Measurements from ENCODE around the gene KLF18. TPM values are rescaled to one million over a fixed set of nuclear protein-coding genes. Genes with fewer than 3 reads are reported as not detected.

Gene KLF18
- total and polyA plus RNA-seq, 7 donors = not detected

DNA sequence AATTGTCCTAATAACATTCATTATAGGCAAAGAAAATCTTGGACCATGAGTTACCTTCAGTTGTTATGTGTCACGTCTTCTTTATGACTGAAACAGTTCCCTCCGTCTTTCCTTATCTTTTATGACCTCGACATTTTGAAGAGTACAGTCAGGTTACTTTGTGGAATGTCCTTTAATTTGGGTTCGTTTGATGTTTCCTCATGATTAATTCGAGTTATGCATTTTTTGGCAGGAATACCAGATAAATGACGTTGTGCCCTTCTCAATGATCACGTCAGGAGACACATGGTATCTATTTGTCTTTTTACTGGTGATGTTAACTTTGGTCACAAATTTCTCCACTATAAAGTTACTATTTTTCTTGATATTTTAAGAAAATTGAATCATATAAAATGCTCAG, 40.1 kb downstream of the KLF18 start:
- no peaks in the 10 kb centered on the region for H3K36me3 ChIP-seq (ENCODE audit: insufficient read depth in 1 of 2, low read depth in 1 of 2)
- no peaks in the 10 kb centered on the region for H3K4me1 ChIP-seq
- H3K27me3 ChIP-seq (ENCODE audit: insufficient read depth in 3 of 3, low read length in 2 of 3) = peaks cover 0 to 6% (median 3%) of the 10 kb centered on the region in 3 donors
- WGBS, 3 donors = 71 to 74% (median 73%) methylated on average over 7 of the region's 7 CpGs
- TF ChIP-seq, protein P1, sequence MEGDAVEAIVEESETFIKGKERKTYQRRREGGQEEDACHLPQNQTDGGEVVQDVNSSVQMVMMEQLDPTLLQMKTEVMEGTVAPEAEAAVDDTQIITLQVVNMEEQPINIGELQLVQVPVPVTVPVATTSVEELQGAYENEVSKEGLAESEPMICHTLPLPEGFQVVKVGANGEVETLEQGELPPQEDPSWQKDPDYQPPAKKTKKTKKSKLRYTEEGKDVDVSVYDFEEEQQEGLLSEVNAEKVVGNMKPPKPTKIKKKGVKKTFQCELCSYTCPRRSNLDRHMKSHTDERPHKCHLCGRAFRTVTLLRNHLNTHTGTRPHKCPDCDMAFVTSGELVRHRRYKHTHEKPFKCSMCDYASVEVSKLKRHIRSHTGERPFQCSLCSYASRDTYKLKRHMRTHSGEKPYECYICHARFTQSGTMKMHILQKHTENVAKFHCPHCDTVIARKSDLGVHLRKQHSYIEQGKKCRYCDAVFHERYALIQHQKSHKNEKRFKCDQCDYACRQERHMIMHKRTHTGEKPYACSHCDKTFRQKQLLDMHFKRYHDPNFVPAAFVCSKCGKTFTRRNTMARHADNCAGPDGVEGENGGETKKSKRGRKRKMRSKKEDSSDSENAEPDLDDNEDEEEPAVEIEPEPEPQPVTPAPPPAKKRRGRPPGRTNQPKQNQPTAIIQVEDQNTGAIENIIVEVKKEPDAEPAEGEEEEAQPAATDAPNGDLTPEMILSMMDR (IDR thresholded peaks at IDR 0.05) = no peak
- DNase-seq (no peak), ATAC-seq (no peak)
- no peak overlapping the region for H3K4me3 ChIP-seq
- H3K9me3 ChIP-seq = no peaks in the 10 kb centered on the region
- intact Hi-C loops (cut with DNase I) = no loop called here
- H3K27ac ChIP-seq = no peak overlapping the region

DNA sequence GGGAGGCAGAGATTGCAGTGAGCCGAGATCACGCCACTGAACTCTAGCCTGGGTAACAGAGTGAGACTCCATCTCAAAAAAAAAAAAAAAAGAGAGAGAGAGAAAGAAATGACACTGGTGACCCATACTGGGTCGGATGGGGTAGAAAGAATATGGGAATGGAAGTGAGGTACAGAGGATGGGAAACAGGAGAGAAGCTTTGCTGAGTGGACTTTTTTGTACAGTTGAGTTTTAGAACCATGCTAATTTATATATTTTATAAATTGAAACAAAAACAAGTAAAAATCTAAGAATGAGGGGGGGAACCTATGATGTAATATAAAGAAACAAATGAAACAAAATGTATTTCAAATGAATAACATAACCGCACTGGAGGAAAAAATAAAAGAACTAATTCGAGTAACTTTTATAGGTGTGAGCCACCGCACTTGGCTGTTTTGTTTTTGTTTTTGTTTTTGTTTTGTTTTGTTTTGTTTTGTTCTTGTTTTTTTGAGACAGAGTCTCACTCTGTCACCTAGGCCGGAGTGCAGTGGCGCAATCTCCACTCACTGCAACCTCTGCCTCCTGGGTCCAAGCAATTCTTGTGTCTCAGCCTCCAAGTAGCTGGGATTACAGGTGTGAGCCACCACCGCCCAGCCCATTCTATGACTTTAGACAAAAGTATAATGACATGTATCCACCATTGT, 41.1 kb downstream of the KLF18 start:
- peaks cover 0 to 2% (median 0%) of the 10 kb centered on the region in 3 donors for H3K27me3 ChIP-seq (ENCODE audit: insufficient read depth in 3 of 3, low read length in 2 of 3)

DNA sequence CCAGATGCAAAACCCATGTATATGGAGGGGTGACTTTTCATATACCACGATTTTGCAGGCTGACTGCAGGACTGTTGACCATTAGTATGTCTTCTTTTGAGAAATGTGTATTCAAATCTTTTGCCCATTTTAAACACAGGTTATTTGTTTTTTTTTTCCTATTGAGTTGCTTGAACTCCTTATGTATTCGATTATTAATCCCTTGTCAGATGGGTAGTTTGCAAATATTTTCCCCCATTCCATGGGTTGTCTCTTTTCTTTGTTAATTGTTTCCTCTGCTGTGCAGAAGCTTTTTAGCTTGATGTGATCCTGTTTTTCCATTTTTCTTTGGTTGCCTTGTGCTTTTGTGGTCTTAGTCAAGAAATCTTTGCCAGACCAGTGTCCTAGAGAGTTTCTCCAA, 47.4 kb downstream of the KLF18 start:
- TF ChIP-seq, protein P1 (IDR thresholded peaks at IDR 0.05) = no peak
- Histone ChIP-seq H3K4me3 (no peak overlapping the region), H3K27me3 (ENCODE audit: insufficient read depth in 3 of 3, low read length in 2 of 3) (peaks cover 0 to 4% (median 0%) of the 10 kb centered on the region in 3 donors), H3K27ac (no peak overlapping the region), H3K36me3 (ENCODE audit: insufficient read depth in 1 of 2, low read depth in 1 of 2) (no peaks in the 10 kb centered on the region), H3K9me3 (peaks cover 4% of the 10 kb centered on the region), H3K4me1 (no peaks in the 10 kb centered on the region)
- DNase-seq (no peak), ATAC-seq (no peak)
- WGBS, 3 donors = 80 to 84% (median 81%) methylated on average over 2 of the region's 2 CpGs
- intact Hi-C loops (cut with DNase I) = no loop called here

More for the DNA sequence above, 41.1 kb downstream of the KLF18 start:
- intact Hi-C loops (cut with DNase I) = no loop called here
- H3K4me1 ChIP-seq = no peaks in the 10 kb centered on the region
- no peaks in the 10 kb centered on the region for H3K9me3 ChIP-seq
- H3K27ac ChIP-seq = no peak overlapping the region
- no peaks in the 10 kb centered on the region for H3K36me3 ChIP-seq (ENCODE audit: insufficient read depth in 1 of 2, low read depth in 1 of 2)
- WGBS, 3 donors = 80 to 86% (median 83%) methylated on average over 9 of the region's 9 CpGs
- no peak for ATAC-seq
- H3K4me3 ChIP-seq = no peak overlapping the region
- TF ChIP-seq, protein P1 (IDR thresholded peaks at IDR 0.05) = no peak
- no peak for DNase-seq

DNA sequence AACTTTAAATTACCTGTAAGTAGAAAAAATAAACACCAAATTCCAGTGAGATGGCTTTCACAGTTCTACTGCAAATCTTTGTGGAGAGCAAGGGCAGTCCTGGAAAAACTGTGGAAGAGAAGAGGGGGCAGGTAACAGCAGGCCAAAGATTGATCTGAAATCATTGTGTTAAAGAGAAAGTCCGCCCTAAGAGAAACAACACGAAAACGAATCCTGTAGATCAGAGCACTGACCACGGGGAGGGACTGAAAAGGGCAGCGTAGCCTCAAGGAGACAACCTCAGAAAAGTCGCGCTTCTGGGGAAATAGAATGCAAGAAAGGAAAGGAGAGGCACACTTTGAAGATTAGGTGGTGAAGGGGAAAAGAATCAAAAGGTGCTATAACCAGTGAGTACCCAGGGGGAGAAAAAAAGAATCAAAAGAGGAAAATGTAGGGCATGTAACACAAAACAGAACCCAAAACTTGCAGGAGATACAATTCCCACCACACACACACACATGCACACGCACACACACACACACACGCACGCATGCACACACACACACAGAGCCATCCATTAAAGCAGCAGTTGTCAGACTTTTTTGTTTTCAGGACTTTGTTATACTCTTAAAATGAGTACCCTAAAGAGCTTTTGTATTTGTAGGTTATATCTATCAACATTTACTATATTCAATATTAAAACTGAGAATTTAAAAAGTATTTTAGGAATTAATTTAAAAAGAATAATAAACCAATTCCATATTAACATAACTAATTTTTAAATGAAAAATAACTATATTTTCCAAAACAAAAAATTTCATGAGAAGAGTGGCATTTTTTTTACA, 50.8 kb downstream of the KLF18 start:
- Histone ChIP-seq H3K4me1 (no peaks in the 10 kb centered on the region), H3K27ac (no peak overlapping the region), H3K27me3 (ENCODE audit: insufficient read depth in 3 of 3, low read length in 2 of 3) (peaks cover 0 to 4% (median 0%) of the 10 kb centered on the region in 3 donors), H3K36me3 (ENCODE audit: insufficient read depth in 1 of 2, low read depth in 1 of 2) (no peaks in the 10 kb centered on the region), H3K9me3 (peaks cover 4% of the 10 kb centered on the region), H3K4me3 (no peak overlapping the region)
- WGBS, 3 donors = 53 to 58% (median 57%) methylated on average over 10 of the region's 10 CpGs
- DNase-seq (no peak), ATAC-seq (no peak)
- intact Hi-C loops (cut with DNase I) = no loop called here
- TF ChIP-seq, protein P1 (IDR thresholded peaks at IDR 0.05) = no peak

Data from psoas muscle (tissue), 8 donors.